Measurements from ENCODE around the gene RPA3.
A peak's percentile ranks its signal among the peaks of the same experiment; 100 is the strongest.

The RPA3 gene

DNA sequence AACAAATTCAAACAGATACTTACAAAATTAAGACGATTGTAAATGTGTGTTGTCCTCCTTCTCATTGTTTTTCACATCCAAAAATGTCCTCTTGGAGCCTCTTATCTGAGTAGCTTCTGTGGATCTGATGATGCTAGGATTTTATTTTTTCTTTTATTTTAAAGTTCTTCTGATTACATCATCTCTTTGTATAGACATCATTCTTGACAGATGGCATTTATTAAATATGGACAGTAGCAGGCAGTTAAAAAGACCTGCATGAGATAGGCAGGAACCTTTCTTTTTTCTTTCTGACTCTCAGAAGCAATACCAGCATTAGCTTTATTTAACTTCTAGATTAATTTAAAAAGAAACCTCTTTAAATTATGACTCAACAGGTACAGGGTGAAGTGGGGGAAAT lies at the start of gene RPA3:
Gene RPA3, minus strand, starts transcription at position 116 of the 400 bp plus-strand sequence. CDS start 78,189 bp downstream, outside the sequence.
- TF ChIP-seq POLR2A (IDR thresholded peaks at IDR 0.05; ENCODE audit: low read depth, low read length): no peak
- FAIRE-seq (no peak), DNase-seq (ENCODE audit: insufficient read length, low spot score) (no peak)

DNA sequence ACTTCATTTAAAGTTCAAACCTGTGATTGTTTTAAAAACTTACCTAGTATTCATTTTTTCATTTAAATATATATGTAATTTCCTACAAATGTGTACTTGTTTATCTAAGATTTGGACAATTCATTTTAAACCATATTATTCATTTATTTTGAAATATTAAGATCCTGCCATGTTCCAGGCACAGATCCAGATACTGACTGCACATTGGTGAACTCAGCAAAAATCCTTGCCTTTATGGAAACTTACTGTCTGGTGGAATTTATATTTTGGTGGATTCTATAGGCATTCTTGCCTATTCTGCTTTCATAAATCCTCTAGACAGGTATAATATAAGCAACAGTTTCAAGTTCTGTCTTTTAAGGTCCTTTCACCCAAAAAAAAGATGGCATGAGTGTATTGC lies 48.3 kb upstream of the RPA3 start:
- no peak for FAIRE-seq
- TF ChIP-seq POLR2A (IDR thresholded peaks at IDR 0.05; ENCODE audit: low read depth, low read length): no peak
- DNase-seq (ENCODE audit: insufficient read length, low spot score): no peak

DNA sequence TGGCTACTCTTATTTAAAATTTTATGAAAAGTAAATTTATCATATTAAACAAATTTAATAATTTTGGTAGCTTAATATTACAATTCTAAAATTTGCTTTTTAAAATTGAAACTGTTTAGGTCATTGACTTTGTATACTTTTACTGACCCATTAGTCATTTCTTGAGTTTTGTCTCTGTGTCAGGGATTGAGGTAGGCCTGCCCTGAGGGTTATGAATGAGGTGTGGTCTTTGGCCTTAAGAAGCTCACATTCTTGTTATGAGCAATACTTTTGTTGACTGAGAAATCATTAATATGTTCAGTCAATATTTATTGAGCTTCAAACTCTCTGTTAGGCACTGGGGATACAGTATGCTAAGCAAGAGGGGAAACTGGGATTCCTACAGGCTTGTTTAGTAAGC lies 47.0 kb upstream of the RPA3 start:
- peak; percentile 36 for FAIRE-seq
- DNase-seq (ENCODE audit: insufficient read length, low spot score): no peak
- no peak for TF ChIP-seq POLR2A (IDR thresholded peaks at IDR 0.05; ENCODE audit: low read depth, low read length)

DNA sequence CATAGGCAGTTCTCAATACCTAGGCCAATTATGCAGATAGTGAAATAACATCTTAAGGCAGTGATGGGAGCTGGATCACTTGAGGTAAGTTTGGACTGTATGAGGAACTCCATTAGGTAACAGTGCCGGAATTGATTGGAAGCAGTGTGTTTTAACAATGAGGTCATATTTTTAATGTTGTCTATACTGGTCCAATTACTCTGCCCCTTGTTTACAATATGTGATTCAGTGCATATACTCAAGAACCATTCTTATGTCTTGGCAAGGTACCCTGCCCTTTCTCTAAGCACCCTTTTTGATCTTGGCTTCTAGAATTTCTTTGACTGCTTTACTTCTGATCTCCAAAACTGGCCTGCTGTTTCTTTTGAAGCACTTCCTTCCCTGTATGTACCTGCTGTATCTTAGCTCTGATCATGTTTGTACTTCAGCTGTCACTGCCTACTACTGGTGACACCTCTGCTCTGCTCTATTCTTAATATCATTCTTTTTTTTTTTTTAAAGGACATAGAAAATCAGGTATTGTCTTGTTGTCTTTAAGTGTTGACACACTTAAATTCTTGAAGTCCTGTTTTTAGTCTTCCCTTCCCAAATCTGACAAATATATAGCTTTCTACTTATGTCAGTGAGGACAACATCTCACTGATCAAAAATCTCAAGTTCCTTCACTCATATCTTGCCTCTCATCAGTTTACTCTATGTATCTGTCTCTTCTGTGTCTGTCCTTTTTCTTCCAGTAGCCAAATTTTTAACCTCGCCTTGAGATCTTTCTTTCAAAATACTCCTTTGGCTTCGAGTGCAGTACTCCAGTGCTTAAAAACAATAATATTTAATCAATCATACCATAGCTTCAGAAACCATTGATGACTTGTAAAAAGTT lies 46.4 kb upstream of the RPA3 start:
- TF ChIP-seq POLR2A (IDR thresholded peaks at IDR 0.05; ENCODE audit: low read depth, low read length): no peak
- FAIRE-seq: no peak
- DNase-seq (ENCODE audit: insufficient read length, low spot score): no peak

DNA sequence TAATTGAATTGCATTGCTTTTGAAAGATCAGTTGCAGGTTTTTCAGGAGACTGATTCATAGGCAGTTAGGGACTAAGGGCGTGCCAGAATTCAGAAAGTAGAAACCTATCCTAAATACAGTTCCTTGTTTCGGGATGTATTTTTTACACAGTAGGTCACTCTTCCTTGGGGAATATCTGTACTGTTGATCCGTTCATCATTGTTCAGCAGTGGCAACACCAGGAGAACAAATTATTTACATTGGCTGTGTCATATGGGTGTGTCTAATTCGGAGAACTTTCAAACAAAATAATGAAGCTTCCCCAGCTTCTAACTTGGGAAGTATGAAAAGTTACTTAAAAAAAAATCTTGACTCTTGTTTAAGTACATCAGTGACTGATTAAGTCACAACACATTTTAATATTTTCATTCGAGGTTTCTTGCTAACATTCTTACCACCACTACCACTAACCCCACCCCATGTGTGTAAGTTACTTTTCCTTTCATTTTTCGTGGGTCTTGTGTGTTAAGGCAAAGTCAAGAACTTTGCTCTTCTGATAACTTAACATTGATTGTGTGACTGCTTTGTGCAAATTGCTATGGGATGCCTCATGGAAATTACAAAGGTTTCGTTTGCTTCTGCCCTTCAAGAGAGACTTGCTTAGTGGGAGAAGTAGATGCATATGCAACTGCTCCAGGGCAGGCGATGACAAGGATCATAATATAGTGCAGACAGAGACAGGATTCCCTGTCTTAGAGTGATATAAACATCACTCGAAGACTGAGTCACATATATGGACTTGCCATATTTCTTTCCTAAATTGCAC lies 43.8 kb upstream of the RPA3 start:
- TF ChIP-seq POLR2A (IDR thresholded peaks at IDR 0.05; ENCODE audit: low read depth, low read length): no peak
- DNase-seq (ENCODE audit: insufficient read length, low spot score) (peak; percentile 24), FAIRE-seq (peak; percentile 98)

DNA sequence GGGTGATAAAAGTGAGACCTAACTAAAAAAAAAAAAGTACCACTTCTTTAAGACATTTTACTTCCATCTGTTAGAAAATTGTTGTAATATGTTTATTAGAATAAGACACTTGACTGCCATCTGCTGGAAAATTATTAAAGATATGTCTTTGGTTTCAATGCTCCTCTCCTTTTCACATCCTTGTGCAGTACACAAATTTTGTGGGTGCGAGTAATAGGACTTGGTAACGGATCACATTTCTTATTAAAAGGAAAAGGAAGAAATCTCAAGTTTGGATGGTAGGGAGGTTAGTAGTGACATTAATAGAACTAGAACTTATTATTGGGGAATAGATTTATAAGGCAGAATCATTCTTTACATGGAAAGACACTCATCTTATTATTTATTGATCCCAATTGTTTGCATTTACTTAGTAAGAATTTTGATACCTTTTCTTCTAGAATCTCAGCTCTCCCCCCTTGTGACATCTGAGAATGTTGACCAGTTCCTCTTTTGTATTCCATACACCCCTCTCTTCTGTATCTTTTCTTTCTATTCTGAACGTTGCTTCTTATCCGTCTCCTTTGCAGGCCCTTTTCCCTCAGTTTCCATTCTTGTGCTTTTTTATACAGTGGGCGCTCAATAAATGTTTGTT lies 43.0 kb upstream of the RPA3 start:
- peak; percentile 74 for FAIRE-seq
- TF ChIP-seq POLR2A (IDR thresholded peaks at IDR 0.05; ENCODE audit: low read depth, low read length): no peak
- DNase-seq (ENCODE audit: insufficient read length, low spot score): no peak

DNA sequence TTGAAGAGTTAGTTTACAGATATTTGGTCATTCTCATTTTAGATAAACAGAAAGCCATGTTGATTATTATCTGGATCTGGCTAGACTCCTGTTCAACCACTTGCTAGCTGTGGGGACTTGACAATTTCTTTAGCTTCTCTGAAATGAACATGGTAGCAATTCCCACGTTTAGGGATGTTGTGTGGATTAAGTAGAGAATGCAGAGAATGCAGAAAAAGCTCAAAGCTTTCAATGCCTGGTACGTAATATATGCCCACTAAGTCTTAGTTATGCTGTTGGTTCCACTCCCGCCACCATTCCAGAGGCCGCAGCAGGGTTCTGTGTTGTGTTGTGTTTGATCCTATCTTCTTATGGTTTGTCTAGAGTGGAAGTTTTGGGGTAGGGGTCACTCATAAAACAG lies 39.2 kb upstream of the RPA3 start:
- FAIRE-seq (no peak), DNase-seq (ENCODE audit: insufficient read length, low spot score) (no peak)
- no peak for TF ChIP-seq POLR2A (IDR thresholded peaks at IDR 0.05; ENCODE audit: low read depth, low read length)

DNA sequence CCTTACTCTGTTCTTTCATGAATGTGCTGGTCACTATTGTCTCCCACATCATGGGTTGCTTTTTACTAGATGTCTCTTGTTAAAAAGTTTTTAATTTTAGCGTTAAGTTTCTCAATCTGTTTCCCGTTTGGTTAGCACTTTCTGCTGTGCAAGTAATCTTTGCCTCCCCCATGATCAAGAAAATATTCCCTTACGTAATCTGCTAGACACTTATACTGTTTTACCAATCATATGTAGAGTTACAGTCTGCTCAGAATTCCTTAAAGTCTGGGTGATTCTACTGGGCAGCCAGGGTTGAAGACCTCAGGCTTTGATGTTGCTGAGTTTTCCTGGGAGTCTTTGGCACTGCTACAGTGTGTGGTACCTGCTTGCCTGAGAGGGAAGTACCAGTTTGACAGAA lies 38.2 kb upstream of the RPA3 start:
- no peak for TF ChIP-seq POLR2A (IDR thresholded peaks at IDR 0.05; ENCODE audit: low read depth, low read length)
- no peak for DNase-seq (ENCODE audit: insufficient read length, low spot score)
- peak; percentile 33 for FAIRE-seq

DNA sequence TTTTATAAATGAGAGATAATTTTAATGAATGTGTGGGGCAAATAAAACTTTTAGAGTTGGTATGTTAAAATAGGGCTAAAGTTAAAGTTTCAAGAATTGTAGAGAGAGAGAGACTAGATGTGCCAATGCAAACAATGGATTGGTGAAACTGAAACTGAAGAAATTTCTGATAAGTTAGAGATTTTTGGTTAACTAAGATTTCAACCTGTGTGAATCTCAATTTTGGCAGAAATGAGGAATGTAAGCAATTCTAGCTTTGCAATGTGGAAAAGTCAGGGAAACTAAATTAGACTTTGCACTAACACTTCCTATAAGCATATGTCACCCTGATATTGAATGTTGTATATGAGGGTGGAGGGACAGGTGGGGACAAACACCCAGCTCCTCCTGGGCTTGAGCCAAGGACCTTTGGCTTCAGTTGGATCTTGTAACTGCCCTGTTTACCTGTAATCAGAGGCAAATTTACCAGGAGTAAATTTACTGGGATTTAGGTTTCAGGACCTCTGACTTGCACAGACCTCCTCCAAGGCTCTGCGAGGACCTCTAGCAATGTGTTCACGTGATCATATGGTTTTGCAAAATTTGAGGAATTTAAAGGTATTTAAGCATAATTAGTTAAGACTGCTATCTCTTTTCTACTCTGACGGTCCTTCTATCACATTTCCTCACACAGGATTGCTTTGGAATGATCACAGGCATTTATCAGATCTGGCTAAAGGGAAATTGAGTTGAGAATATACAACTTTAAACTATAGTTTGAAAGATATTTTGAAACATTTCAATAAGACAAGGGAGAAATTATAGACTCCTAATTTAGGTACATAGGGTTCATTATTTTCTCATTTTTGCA lies 33.1 kb upstream of the RPA3 start:
- no peak for TF ChIP-seq POLR2A (IDR thresholded peaks at IDR 0.05; ENCODE audit: low read depth, low read length)
- DNase-seq (ENCODE audit: insufficient read length, low spot score) (no peak), FAIRE-seq (no peak)

DNA sequence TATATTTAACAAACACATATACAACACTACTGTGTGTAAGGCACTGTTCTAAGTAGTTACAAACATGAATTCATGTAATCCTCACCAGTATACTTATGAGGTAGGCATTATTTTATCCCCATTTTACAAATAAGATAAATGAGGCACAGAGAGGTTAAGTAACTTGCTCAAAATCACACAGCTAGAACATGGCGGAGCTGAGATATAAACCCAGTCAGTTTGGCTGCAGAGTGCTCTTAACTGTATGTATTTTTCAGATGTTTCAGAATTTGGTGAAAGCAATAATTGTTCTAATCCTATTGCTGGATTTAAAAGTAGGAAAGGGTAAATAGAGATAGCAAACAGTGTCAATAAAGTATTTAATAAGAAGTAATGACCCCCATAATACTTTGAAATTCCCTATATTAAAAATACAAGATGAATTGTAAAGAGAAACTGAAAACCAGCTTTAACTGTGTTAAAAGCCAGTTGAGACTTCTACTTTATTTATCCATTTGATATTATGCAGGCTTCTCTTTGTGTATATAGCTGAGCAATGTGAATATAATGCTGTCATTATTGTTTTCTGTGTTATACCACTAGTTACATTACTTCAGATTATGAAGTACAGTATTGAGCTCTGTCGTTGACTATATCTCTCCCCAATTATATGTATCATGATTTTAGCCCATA lies 32.3 kb upstream of the RPA3 start:
- no peak for DNase-seq (ENCODE audit: insufficient read length, low spot score)
- TF ChIP-seq POLR2A (IDR thresholded peaks at IDR 0.05; ENCODE audit: low read depth, low read length): no peak
- FAIRE-seq: peak; percentile 94

DNA sequence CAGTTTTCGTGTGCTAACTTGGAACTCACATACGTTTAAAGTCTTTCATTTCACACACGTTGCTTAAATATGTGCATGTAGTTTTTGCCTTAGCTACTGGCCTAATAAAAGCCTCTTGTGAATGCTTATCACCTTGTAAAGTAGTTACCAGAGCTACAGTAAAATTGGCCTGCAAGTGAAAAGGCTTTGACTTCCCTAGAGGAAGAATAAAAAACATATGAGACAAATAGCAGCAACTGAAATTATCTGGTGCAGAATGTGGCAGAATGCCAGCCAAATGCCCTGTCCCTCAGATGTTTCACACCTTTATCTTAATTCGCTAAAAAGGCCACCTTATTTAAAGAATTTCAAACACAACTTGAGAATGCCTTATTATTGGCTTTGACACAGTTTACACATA lies 28.1 kb upstream of the RPA3 start:
- FAIRE-seq: peak; percentile 73
- DNase-seq (ENCODE audit: insufficient read length, low spot score): no peak
- no peak for TF ChIP-seq POLR2A (IDR thresholded peaks at IDR 0.05; ENCODE audit: low read depth, low read length)

DNA sequence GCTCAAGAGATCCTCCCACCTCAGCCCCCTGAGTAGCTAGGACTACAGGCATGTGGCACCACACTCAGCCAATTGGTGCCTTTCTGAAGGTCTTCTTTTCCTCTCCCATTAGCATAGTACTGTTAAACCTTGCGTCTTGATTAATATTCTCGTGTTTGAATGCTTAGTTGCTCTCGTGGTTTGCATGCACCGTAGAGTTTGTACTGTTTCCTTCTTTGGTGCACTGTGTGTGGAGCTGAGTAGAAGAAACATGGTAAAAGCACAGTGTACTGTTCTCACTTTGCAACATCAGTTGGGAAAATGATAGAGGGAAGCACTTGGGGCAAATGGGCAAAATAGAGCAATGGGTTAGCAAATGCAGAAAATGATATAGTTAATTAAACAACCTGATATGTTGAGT lies 27.6 kb upstream of the RPA3 start:
- DNase-seq (ENCODE audit: insufficient read length, low spot score) (no peak), FAIRE-seq (no peak)
- no peak for TF ChIP-seq POLR2A (IDR thresholded peaks at IDR 0.05; ENCODE audit: low read depth, low read length)

DNA sequence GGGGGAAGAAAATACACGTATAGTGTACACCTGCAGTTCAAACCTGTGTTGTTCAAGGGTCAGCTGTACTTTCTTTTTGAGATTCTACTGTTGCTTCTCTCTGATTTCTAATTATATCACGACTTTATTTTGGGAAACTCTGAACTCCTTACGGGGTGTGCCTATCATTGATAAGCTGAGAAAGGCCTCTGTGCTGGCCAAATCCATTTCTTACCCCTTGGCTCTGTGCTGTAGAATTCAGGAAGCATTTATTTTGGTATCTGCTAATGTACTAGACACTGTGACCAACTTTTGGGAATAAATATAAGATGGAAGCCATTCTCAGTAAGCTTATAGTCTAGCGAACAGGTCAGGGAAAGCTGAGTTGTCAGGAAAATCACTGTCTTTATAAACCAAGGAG lies 26.9 kb upstream of the RPA3 start:
- TF ChIP-seq POLR2A (IDR thresholded peaks at IDR 0.05; ENCODE audit: low read depth, low read length): no peak
- FAIRE-seq: peak; percentile 88

More for the DNA sequence above, 26.9 kb upstream of the RPA3 start:
- no peak for DNase-seq (ENCODE audit: insufficient read length, low spot score)

All from H54 (cell line).